ENCODE data around the gene MCTP1. TPM values are rescaled to one million over a fixed set of nuclear protein-coding genes. Genes with fewer than 3 reads are reported as not detected.

Gene MCTP1
- polyA plus RNA-seq, 1 donor (not counting 4 experiments of a cell fraction or from before 2014, with no cell fraction given) = 4.9 TPM

DNA sequence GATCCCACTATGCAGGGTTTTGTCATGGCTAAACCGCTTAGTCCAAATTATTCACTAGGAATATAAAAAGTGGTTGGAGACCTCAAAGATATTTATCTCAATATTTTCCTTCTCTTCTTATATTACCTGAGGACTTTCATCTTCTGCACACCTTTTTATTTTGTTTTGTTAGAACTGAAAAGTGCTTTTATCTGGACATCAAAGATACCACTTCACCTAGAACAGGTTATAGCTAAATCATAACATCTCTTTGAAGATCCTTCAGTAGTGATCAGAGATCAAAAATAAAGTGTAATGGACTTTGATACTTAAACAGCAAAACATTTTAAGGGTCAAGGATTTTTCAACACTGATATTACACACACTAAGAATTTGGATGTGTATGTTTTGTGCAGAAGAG, 160.2 kb downstream of the MCTP1 start:
- Histone ChIP-seq H3K9me3 (ENCODE audit: control insufficient read depth, low read depth, low read length) (no peaks in the 10 kb centered on the region), H3K27me3 (ENCODE audit: control insufficient read depth, extremely low read depth, insufficient read depth, low read length) (no peaks in the 10 kb centered on the region), H3K79me2 (ENCODE audit: control insufficient read depth, insufficient read depth, low read length) (no peaks in the 10 kb centered on the region), H2AFZ (ENCODE audit: control insufficient read depth, low read length) (no peak overlapping the region), H3K4me3 (ENCODE audit: control insufficient read depth in 2 of 3, extremely low read depth in 1 of 3, insufficient read depth in 2 of 3, low read depth in 1 of 3, low read length in 3 of 3) (no peak overlapping the region), H4K20me1 (ENCODE audit: control insufficient read depth, extremely low read depth, insufficient read depth, low read length) (no peaks in the 10 kb centered on the region), H3K9ac (ENCODE audit: control insufficient read depth, extremely low read depth, insufficient read depth, low read length) (no peak overlapping the region), H3K9me1 (ENCODE audit: control insufficient read depth, extremely low read depth, insufficient read depth, low read length) (no peaks in the 10 kb centered on the region), H3K4me2 (ENCODE audit: control insufficient read depth, extremely low read depth, insufficient read depth, low read depth, low read length) (no peak overlapping the region), H3K36me3 (ENCODE audit: control insufficient read depth in 2 of 2, extremely low read depth in 1 of 2, insufficient read depth in 2 of 2, low read length in 2 of 2) (no peaks in the 10 kb centered on the region), H3K27ac (ENCODE audit: control insufficient read depth, insufficient read depth, low read length) (no peak overlapping the region), H3K4me1 (ENCODE audit: control insufficient read depth, extremely low read depth, insufficient read depth, low read length) (no peaks in the 10 kb centered on the region)
- DNase-seq (ENCODE audit: low read depth, low spot score) = no peak
- no peak for TF ChIP-seq EZH2 (IDR thresholded peaks at IDR 0.05; ENCODE audit: low read length)
- TF ChIP-seq, protein P1, sequence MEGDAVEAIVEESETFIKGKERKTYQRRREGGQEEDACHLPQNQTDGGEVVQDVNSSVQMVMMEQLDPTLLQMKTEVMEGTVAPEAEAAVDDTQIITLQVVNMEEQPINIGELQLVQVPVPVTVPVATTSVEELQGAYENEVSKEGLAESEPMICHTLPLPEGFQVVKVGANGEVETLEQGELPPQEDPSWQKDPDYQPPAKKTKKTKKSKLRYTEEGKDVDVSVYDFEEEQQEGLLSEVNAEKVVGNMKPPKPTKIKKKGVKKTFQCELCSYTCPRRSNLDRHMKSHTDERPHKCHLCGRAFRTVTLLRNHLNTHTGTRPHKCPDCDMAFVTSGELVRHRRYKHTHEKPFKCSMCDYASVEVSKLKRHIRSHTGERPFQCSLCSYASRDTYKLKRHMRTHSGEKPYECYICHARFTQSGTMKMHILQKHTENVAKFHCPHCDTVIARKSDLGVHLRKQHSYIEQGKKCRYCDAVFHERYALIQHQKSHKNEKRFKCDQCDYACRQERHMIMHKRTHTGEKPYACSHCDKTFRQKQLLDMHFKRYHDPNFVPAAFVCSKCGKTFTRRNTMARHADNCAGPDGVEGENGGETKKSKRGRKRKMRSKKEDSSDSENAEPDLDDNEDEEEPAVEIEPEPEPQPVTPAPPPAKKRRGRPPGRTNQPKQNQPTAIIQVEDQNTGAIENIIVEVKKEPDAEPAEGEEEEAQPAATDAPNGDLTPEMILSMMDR (optimal IDR thresholded peaks at IDR 0.05 in 1 of 3, IDR thresholded peaks at IDR 0.05 in 1 of 3, conservative IDR thresholded peaks at IDR 0.05 in 1 of 3; ENCODE audit: extremely low read depth in 1 of 3, insufficient read depth in 2 of 3, low read length in 3 of 3) = no peak
- dilution Hi-C loops (cut with MboI; ENCODE audit: extremely low pct_ligation_motif_present, low sequenced_read_pairs) = no loop called here
- FAIRE-seq = no peak

DNA sequence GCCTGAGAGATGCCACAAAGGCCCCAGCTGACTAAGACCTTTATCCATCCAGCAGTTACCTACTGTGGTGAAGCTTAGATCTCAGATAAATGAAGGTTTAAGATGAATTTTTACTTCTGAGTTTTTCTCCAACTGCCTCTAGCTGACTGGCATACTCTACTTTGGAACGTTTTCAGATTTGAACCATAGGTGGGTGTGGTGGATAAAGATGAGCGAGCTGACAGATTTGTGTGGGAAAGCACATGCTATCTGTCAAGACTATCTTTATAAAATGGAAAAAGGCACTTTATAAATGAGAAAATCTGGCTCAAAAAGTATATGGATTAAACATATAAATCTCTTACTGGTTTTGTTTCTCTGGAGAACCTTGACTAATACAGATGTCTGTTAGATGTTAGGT, 160.8 kb downstream of the MCTP1 start:
- H3K9me3 ChIP-seq (ENCODE audit: control insufficient read depth, low read depth, low read length) = no peaks in the 10 kb centered on the region
- no peaks in the 10 kb centered on the region for H3K4me1 ChIP-seq (ENCODE audit: control insufficient read depth, extremely low read depth, insufficient read depth, low read length)
- no peak overlapping the region for H3K9ac ChIP-seq (ENCODE audit: control insufficient read depth, extremely low read depth, insufficient read depth, low read length)
- H2AFZ ChIP-seq (ENCODE audit: control insufficient read depth, low read length) = no peak overlapping the region
- TF ChIP-seq, protein P1 (optimal IDR thresholded peaks at IDR 0.05 in 1 of 3, IDR thresholded peaks at IDR 0.05 in 1 of 3, conservative IDR thresholded peaks at IDR 0.05 in 1 of 3; ENCODE audit: extremely low read depth in 1 of 3, insufficient read depth in 2 of 3, low read length in 3 of 3) = no peak
- TF ChIP-seq EZH2 (IDR thresholded peaks at IDR 0.05; ENCODE audit: low read length) = no peak
- no peak overlapping the region for H3K27ac ChIP-seq (ENCODE audit: control insufficient read depth, insufficient read depth, low read length)
- H3K36me3 ChIP-seq (ENCODE audit: control insufficient read depth in 2 of 2, extremely low read depth in 1 of 2, insufficient read depth in 2 of 2, low read length in 2 of 2) = no peaks in the 10 kb centered on the region
- H4K20me1 ChIP-seq (ENCODE audit: control insufficient read depth, extremely low read depth, insufficient read depth, low read length) = no peaks in the 10 kb centered on the region
- FAIRE-seq (no peak), DNase-seq (ENCODE audit: low read depth, low spot score) (no peak)
- H3K9me1 ChIP-seq (ENCODE audit: control insufficient read depth, extremely low read depth, insufficient read depth, low read length) = no peaks in the 10 kb centered on the region
- no peak overlapping the region for H3K4me3 ChIP-seq (ENCODE audit: control insufficient read depth in 2 of 3, extremely low read depth in 1 of 3, insufficient read depth in 2 of 3, low read depth in 1 of 3, low read length in 3 of 3)
- H3K27me3 ChIP-seq (ENCODE audit: control insufficient read depth, extremely low read depth, insufficient read depth, low read length) = no peaks in the 10 kb centered on the region
- no peak overlapping the region for H3K4me2 ChIP-seq (ENCODE audit: control insufficient read depth, extremely low read depth, insufficient read depth, low read depth, low read length)
- dilution Hi-C loops (cut with MboI; ENCODE audit: extremely low pct_ligation_motif_present, low sequenced_read_pairs) = no loop called here
- no peaks in the 10 kb centered on the region for H3K79me2 ChIP-seq (ENCODE audit: control insufficient read depth, insufficient read depth, low read length)
